ENCODE measurements around the gene TMEM51.

Gene TMEM51

DNA sequence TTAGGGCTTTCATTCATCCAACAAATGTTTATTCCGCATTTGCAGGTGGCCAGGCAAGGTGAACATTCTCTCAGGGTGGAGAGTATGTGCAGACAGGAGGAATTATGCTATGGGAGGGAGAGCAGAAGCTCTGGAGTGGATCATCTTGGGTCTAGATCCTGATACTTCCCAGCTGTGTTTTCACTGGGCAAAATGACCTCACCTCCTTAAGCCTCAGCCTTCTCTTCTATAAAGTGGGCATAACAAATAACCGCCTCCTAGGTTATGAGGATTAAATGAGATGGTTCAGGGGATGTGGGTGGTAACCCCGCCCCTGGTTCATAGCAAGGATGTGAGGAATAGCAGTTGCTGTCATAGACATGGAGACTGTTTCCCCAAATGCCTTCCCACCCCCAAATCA is 1.7 kb upstream of the TMEM51 start:
- DNase-seq (ENCODE audit: low read depth), result no peak
- H3K4me3 ChIP-seq (ENCODE audit: control insufficient read depth, low read depth, low read length), result no peak overlapping the region
- TF ChIP-seq, protein P1, sequence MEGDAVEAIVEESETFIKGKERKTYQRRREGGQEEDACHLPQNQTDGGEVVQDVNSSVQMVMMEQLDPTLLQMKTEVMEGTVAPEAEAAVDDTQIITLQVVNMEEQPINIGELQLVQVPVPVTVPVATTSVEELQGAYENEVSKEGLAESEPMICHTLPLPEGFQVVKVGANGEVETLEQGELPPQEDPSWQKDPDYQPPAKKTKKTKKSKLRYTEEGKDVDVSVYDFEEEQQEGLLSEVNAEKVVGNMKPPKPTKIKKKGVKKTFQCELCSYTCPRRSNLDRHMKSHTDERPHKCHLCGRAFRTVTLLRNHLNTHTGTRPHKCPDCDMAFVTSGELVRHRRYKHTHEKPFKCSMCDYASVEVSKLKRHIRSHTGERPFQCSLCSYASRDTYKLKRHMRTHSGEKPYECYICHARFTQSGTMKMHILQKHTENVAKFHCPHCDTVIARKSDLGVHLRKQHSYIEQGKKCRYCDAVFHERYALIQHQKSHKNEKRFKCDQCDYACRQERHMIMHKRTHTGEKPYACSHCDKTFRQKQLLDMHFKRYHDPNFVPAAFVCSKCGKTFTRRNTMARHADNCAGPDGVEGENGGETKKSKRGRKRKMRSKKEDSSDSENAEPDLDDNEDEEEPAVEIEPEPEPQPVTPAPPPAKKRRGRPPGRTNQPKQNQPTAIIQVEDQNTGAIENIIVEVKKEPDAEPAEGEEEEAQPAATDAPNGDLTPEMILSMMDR (conservative IDR thresholded peaks at IDR 0.05; ENCODE audit: control insufficient read depth, insufficient read depth, low read depth, low read length), result no peak

DNA sequence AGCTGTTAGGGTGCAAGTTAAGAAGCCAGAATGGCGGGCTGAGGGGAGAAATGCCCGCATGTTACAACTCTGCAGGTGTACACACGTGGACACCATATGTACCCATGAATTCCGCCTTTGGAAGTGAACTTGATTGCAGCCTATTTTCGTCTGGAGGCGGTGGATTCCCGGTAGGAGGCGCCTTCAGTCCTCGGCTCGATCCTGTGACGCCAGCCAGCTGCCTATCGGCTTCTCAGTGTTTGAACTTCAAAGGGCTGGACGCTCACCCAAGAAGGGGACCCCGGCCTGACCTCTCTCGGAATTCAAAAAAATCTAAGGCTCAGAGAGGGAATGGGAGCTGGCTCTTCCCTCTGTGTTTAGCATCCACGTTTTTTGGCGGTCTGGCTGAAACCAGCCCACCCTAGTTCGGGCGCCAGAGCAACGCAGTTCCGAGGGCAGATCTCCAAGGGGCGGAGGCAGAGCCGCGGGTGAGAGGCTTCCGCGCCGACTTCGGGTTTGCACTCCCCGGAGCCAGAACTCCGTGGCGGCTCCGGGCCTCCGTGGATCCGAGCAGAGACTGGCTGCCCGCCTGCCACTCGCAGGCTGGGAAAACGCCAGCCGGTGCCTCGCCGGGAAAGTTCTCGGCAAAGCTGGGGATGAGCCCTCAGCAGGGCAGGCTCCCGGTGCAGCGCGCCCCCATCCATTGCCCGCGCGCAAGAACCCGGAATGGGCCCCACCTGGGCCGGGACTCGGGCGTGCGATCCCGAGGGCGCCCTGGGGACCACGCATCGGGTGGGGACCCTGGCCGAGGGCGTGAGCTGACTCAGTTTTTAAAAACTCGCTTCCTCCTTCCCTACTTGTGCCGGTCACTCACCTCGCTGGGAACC is 996 bp upstream of the TMEM51 start:
- TF ChIP-seq, protein P1 (conservative IDR thresholded peaks at IDR 0.05; ENCODE audit: control insufficient read depth, insufficient read depth, low read depth, low read length), result peak; percentile 76
- peak; percentile 90 for DNase-seq (ENCODE audit: low read depth)
- H3K4me3 ChIP-seq (ENCODE audit: control insufficient read depth, low read depth, low read length), result peak overlapping the region; percentile 65

DNA sequence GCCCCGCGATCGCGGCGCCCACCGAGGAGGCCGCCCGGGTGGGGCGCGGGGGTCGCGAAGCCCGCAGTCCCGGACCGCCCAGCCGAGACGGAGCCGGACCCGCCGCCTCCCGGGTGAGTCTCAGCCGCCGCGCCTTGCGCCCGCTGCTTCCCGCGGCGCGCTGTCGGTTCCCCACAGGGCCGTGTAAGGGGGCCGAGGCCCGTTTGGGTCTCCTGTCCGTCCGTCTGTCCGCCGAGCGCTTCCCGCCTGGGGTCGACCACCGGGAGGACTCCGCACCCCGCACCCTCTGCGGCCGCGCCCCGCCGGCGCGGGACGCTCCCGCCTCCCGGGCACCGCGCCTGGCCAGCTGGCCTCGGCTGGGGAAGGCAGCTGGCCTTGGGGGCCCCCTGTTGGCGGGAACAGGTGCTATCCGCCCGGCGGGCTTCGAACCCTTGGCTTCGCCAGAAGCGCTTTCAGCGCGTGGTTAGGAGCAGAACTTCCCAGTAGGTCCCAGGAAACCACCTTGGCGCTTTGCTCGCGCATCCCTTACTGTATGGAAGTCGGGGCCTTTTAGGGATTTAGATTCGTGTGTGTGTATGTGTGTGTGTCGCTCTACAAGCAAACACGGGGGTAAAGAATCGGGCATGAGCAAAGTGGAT is 414 bp downstream of the TMEM51 start:
- DNase-seq (ENCODE audit: low read depth), result peak; percentile 49
- H3K4me3 ChIP-seq (ENCODE audit: control insufficient read depth, low read depth, low read length), result peak overlapping the region; percentile 65
- TF ChIP-seq, protein P1 (conservative IDR thresholded peaks at IDR 0.05; ENCODE audit: control insufficient read depth, insufficient read depth, low read depth, low read length), result peak; percentile 48

DNA sequence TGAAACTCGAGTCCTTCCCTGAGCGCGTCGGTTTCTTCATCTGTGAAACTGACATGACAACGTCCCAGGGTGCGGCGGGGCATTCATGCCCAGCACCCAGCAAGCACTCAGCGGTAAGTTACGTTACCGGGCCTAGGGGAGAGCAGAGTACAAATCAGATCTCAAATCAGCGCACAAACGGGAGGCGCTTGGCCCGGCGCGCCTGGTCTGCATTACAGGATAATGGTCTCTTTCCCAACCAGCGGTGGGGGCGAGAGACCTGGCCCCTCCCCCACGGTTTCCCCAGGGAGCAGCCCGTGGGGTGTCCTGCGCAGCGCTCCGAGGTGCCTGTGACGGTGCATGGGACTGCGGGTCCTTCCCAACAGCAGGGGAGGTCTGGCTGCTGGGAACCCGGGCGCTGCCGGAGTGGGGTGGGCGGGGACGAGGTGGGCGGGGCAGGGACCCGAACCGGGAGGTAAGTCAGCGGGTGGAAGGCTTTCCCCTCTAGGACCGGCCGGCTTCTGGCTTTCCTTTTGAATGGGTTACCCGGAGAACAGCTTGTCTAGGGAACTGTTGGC is 1.0 kb downstream of the TMEM51 start:
- peak overlapping the region; percentile 65 for H3K4me3 ChIP-seq (ENCODE audit: control insufficient read depth, low read depth, low read length)
- TF ChIP-seq, protein P1 (conservative IDR thresholded peaks at IDR 0.05; ENCODE audit: control insufficient read depth, insufficient read depth, low read depth, low read length), result no peak
- peak; percentile 35 for DNase-seq (ENCODE audit: low read depth)

DNA sequence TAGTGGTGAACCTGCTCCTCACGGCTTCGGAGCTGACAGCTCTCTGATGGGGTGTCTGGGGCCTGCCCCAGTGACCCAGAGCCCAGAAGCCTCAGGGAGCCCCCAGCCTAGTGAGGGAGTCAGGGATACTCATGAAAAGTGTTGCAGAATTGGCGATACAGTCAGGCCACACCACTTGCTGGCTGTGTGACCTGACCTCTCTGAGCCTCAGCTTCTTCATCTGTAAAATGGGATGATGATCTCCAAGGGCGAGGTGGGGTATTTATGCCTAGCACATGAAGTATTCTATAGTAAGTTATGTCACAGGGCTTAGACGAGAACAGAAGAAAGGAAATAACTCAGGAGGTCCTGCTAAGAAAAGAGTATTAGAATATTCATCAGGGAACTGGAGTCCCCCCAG is 1.6 kb downstream of the TMEM51 start:
- TF ChIP-seq, protein P1 (conservative IDR thresholded peaks at IDR 0.05; ENCODE audit: control insufficient read depth, insufficient read depth, low read depth, low read length), result no peak
- DNase-seq (ENCODE audit: low read depth), result no peak
- H3K4me3 ChIP-seq (ENCODE audit: control insufficient read depth, low read depth, low read length), result no peak overlapping the region

DNA sequence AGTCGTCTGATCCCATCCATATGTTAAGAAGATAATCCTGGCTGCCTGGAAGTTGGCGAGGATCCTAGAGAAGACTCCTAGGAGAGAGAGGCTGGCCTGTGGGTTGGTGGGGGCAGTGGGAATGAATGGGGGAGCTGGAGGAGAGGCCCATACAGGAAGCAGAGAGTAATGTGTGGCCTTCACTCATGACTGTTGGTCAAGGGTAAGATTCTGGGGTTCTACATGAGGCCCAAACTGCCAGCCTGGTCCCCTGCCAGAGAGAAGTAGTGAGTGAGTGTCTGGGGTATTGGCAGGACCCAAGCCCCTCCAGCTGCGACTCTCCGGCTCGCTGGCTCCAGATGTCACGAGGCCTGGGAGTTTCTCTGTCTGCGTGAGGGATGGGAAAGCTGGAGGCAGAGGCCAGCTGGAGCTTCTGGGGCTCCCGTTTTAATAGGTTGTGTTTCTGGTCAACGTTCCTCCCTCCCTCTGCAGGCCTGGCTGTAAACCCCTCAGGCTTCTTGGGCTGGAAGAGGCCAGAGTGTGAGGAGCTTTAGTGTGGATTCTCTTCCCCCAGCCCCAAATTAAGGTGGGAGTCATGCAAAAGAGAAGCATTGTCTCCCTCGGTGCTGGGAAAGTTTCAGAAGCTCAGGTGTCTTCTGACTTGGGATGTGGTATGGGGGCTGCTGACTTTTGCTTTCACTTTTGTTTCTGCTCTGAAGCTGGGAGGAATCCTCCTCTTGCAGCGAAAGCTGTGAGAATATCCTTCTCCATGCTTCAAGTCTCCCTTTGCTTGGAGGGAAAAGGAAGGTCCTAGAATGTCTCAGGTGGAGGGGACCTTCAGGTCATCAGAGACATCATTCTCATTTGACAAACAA is 2.6 kb downstream of the TMEM51 start:
- H3K4me3 ChIP-seq (ENCODE audit: control insufficient read depth, low read depth, low read length), result no peak overlapping the region
- TF ChIP-seq, protein P1 (conservative IDR thresholded peaks at IDR 0.05; ENCODE audit: control insufficient read depth, insufficient read depth, low read depth, low read length), result no peak
- no peak for DNase-seq (ENCODE audit: low read depth)
